SK-N-SH treated with all-trans-retinoic acid at 6 μM for 48 hours (cell line): ENCODE results near the gene TRAF7.
A peak's percentile ranks its signal among the peaks of the same experiment; 100 is the strongest.

Experiments
- ATAC-seq: fragments of 200-7000 bp; cut with Tn5 transposase; 3 replicates; pipeline ENCODE4 v1.9.1; 2020; ENCODE audit warnings: mild to moderate bottlenecking, moderate library complexity
- ARNTL ChIP-seq: fragments of 450-650 bp; formaldehyde crosslinking; IDR thresholded peaks from 2 replicates; pipeline ENCODE4 v1.5.0; 2020; ENCODE audit warnings: low read depth, mild to moderate bottlenecking, moderate library complexity, borderline replicate concordance
- BACH2 ChIP-seq: fragments of 250-450 bp; sonication (Bioruptor Pico); IDR thresholded peaks from 2 replicates; pipeline ENCODE4 v1.9.0; 2021; ENCODE audit warnings: mild to moderate bottlenecking, borderline replicate concordance
- GLIS3 ChIP-seq: fragments of 250-450 bp; sonication (Bioruptor Pico); IDR thresholded peaks from 2 replicates; pipeline ENCODE4 v1.5.0; 2020; ENCODE audit warnings: mild to moderate bottlenecking, moderate library complexity
- ISL1 ChIP-seq: fragments of 250-450 bp; sonication (Bioruptor Pico); IDR thresholded peaks from 2 replicates; pipeline ENCODE4 v2.1.2; 2022; ENCODE audit warnings: mild to moderate bottlenecking, moderate library complexity
- OSR1 ChIP-seq: fragments of 250-450 bp; sonication (Bioruptor Pico); IDR thresholded peaks from 2 replicates; pipeline ENCODE4 v1.8.0; 2022; ENCODE audit warnings: moderate library complexity, mild to moderate bottlenecking, inconsistent platforms
- PPARA ChIP-seq: fragments of 250-450 bp; sonication (Bioruptor Pico); IDR thresholded peaks from 2 replicates; pipeline ENCODE4 v1.5.0; 2020; ENCODE audit warnings: mild to moderate bottlenecking, borderline replicate concordance
- RARB ChIP-seq: fragments of 250-450 bp; sonication (Bioruptor Pico); IDR thresholded peaks from 2 replicates; pipeline ENCODE4 v1.8.0; 2021; ENCODE audit warnings: mild to moderate bottlenecking, moderate library complexity
- SNAI2 ChIP-seq: fragments of 250-450 bp; sonication (Bioruptor Pico); IDR thresholded peaks from 2 replicates; pipeline ENCODE4 v1.5.0; 2020; ENCODE audit warnings: mild to moderate bottlenecking, moderate library complexity
- TCF4 ChIP-seq: fragments of 250-450 bp; sonication (Bioruptor Pico); IDR thresholded peaks from 2 replicates; pipeline ENCODE4 v1.8.0; 2021; ENCODE audit warnings: mild to moderate bottlenecking, moderate library complexity, borderline replicate concordance
- TOX ChIP-seq: fragments of 250-450 bp; sonication (Bioruptor Pico); IDR thresholded peaks from 2 replicates; pipeline ENCODE4 v1.8.0; 2021; ENCODE audit warnings: mild to moderate bottlenecking, moderate library complexity, borderline replicate concordance
- ZC3H10 ChIP-seq: fragments of 250-450 bp; sonication (Bioruptor Pico); IDR thresholded peaks from 2 replicates; pipeline ENCODE4 v1.5.1; 2021; ENCODE audit warnings: mild to moderate bottlenecking, moderate library complexity
- ZFP3 ChIP-seq: fragments of 250-450 bp; sonication (Bioruptor Pico); IDR thresholded peaks from 2 replicates; pipeline ENCODE4 v1.5.0; 2020; ENCODE audit warnings: mild to moderate bottlenecking, moderate library complexity
- ZFP30 ChIP-seq: fragments of 450-650 bp; formaldehyde crosslinking; IDR thresholded peaks from 2 replicates; pipeline ENCODE4 v1.5.0; 2022; ENCODE audit warnings: mild to moderate bottlenecking, moderate library complexity
- ZNF565 ChIP-seq: fragments of 450-650 bp; formaldehyde crosslinking; conservative IDR thresholded peaks from 2 replicates; pipeline ENCODE4 v1.5.0; 2020; ENCODE audit warnings: low read depth, mild to moderate bottlenecking, moderate library complexity
- ZNF70 ChIP-seq: fragments of 450-650 bp; formaldehyde crosslinking; IDR thresholded peaks from 2 replicates; pipeline ENCODE4 v1.5.0; 2020; ENCODE audit warnings: mild to moderate bottlenecking, moderate library complexity
- ZNF8 ChIP-seq: fragments of 450-650 bp; formaldehyde crosslinking; IDR thresholded peaks from 2 replicates; pipeline ENCODE4 v1.5.0; 2020; ENCODE audit warnings: mild to moderate bottlenecking, moderate library complexity
- TF ChIP-seq, protein P1 (sequence below): fragments of 250-450 bp; sonication (Bioruptor Pico); IDR thresholded peaks from 2 replicates; pipeline ENCODE4 v1.8.0; 2021; ENCODE audit warnings: low read depth, mild to moderate bottlenecking, moderate library complexity, borderline replicate concordance
- TF ChIP-seq, protein P2 (sequence below): fragments of 250-450 bp; sonication (Bioruptor Pico); IDR thresholded peaks from 2 replicates; pipeline ENCODE4 v1.5.1; 2021; ENCODE audit warnings: mild to moderate bottlenecking, moderate library complexity
- TF ChIP-seq, protein P3 (sequence below): fragments of 250-450 bp; sonication (Bioruptor Pico); IDR thresholded peaks from 2 replicates; pipeline ENCODE4 v1.5.1; 2020; ENCODE audit warnings: low read depth, mild to moderate bottlenecking, moderate library complexity
- TF ChIP-seq, protein P4 (sequence below): fragments of 250-450 bp; sonication (Bioruptor Pico); IDR thresholded peaks from 2 replicates; pipeline ENCODE4 v1.5.0; 2020; ENCODE audit warnings: mild to moderate bottlenecking, moderate library complexity

Gene TRAF7

DNA sequence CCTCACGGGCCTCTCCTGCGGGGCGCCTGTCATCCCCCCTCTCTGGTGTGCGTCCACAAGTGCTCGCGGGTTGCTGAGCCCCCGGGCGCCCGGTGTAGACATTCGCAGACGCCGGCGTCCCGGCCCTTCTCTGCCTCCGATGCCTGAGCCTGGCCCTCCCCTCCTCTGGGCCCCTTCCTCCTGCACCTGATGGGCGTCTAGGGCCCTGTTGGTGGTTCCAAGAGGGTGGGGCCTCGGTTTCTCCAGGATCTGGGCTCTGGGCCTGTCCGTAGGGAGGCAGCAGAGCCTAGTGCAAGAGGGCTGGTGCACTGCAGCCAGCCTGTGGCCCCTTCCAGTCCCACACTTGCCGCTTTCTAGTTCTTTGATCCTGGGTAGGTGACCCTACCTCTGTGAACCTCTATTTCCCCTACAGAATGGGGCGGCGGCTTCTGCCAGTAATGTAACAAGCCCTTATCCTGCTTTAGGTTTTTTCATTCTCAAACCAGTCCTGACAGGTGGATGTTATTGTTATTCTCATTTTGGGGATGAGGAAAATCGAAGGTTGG, 68.4 kb downstream of the TRAF7 start:
- TF ChIP-seq ZFP30 (CRISPR knock-in tag) (no peak), GLIS3 (CRISPR knock-in tag) (no peak), ZNF8 (CRISPR knock-in tag) (no peak)
- TF ChIP-seq, protein P1, sequence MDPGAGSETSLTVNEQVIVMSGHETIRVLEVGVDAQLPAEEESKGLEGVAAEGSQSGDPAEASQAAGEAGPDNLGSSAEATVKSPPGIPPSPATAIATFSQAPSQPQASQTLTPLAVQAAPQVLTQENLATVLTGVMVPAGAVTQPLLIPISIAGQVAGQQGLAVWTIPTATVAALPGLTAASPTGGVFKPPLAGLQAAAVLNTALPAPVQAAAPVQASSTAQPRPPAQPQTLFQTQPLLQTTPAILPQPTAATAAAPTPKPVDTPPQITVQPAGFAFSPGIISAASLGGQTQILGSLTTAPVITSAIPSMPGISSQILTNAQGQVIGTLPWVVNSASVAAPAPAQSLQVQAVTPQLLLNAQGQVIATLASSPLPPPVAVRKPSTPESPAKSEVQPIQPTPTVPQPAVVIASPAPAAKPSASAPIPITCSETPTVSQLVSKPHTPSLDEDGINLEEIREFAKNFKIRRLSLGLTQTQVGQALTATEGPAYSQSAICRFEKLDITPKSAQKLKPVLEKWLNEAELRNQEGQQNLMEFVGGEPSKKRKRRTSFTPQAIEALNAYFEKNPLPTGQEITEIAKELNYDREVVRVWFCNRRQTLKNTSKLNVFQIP (CRISPR knock-in tag) = no peak
- TF ChIP-seq, protein P2, sequence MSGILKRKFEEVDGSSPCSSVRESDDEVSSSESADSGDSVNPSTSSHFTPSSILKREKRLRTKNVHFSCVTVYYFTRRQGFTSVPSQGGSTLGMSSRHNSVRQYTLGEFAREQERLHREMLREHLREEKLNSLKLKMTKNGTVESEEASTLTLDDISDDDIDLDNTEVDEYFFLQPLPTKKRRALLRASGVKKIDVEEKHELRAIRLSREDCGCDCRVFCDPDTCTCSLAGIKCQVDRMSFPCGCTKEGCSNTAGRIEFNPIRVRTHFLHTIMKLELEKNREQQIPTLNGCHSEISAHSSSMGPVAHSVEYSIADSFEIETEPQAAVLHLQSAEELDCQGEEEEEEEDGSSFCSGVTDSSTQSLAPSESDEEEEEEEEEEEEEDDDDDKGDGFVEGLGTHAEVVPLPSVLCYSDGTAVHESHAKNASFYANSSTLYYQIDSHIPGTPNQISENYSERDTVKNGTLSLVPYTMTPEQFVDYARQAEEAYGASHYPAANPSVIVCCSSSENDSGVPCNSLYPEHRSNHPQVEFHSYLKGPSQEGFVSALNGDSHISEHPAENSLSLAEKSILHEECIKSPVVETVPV (CRISPR knock-in tag) = no peak
- TF ChIP-seq, protein P3, sequence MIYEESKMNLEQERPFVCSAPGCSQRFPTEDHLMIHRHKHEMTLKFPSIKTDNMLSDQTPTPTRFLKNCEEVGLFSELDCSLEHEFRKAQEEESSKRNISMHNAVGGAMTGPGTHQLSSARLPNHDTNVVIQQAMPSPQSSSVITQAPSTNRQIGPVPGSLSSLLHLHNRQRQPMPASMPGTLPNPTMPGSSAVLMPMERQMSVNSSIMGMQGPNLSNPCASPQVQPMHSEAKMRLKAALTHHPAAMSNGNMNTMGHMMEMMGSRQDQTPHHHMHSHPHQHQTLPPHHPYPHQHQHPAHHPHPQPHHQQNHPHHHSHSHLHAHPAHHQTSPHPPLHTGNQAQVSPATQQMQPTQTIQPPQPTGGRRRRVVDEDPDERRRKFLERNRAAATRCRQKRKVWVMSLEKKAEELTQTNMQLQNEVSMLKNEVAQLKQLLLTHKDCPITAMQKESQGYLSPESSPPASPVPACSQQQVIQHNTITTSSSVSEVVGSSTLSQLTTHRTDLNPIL (CRISPR knock-in tag) = no peak
- peak; percentile 70 for ATAC-seq

DNA sequence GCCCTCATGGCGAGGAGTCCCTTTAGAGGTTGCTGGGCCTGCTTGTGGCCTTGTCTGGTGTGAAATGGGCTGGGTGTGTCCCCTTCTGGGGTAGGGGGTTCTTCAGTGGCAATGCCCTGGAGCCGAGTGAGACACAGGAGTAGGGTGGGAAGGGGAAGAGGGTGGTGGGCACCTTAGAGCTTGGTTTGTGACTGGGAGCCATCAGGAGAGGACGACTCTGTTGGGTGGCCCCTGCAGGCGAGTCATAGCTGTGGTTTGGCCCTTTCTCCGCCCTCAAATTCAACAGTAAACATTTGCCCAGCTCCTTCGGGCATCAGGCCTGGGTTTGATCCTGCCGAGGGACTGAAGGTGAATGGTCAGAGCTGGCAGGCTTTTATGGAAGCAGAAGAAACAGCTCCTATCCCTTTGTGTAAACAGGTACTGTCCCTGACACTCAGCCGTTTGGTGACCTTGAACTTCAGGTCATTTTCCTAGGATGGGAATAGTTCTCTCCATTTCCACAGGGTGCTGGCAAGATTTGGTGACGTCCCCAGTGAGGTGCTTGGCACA, 70.7 kb downstream of the TRAF7 start:
- no peak for ATAC-seq
- TF ChIP-seq ZNF565 (CRISPR knock-in tag) (no peak), ISL1 (no peak), OSR1 (CRISPR knock-in tag) (no peak), ZFP3 (no peak), RARB (CRISPR knock-in tag) (no peak), ZNF8 (CRISPR knock-in tag) (no peak), TCF4 (CRISPR knock-in tag) (no peak), SNAI2 (CRISPR knock-in tag) (no peak), TOX (CRISPR knock-in tag) (no peak), GLIS3 (CRISPR knock-in tag) (no peak), ARNTL (no peak), ZNF70 (CRISPR knock-in tag) (no peak)
- TF ChIP-seq, protein P4, sequence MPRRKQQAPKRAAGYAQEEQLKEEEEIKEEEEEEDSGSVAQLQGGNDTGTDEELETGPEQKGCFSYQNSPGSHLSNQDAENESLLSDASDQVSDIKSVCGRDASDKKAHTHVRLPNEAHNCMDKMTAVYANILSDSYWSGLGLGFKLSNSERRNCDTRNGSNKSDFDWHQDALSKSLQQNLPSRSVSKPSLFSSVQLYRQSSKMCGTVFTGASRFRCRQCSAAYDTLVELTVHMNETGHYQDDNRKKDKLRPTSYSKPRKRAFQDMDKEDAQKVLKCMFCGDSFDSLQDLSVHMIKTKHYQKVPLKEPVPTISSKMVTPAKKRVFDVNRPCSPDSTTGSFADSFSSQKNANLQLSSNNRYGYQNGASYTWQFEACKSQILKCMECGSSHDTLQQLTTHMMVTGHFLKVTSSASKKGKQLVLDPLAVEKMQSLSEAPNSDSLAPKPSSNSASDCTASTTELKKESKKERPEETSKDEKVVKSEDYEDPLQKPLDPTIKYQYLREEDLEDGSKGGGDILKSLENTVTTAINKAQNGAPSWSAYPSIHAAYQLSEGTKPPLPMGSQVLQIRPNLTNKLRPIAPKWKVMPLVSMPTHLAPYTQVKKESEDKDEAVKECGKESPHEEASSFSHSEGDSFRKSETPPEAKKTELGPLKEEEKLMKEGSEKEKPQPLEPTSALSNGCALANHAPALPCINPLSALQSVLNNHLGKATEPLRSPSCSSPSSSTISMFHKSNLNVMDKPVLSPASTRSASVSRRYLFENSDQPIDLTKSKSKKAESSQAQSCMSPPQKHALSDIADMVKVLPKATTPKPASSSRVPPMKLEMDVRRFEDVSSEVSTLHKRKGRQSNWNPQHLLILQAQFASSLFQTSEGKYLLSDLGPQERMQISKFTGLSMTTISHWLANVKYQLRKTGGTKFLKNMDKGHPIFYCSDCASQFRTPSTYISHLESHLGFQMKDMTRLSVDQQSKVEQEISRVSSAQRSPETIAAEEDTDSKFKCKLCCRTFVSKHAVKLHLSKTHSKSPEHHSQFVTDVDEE (CRISPR knock-in tag) = no peak
- TF ChIP-seq, protein P1 (CRISPR knock-in tag) = no peak
- TF ChIP-seq, all 23 proteins: peak for 0

DNA sequence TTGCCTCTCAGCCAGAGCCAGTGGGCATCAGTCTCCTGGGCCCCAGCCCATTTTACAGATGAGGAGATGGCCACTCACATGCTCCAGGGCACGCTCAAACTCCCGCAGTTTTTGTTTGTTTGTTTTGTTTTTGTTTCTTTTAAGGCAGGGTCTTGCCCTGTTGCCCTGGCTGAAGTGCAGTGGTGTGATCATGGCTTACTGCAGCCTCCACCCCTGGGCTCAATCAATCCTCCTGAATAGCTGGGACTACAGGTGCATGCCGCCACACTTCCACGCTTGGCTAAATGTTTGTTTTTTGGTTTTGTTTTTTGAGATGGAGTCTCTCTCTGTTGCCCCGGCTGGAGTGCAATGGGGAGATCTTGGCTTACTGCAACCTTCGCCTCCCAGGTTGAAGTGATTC, 71.3 kb downstream of the TRAF7 start:
- ATAC-seq = no peak
- TF ChIP-seq, protein P3 (CRISPR knock-in tag) = no peak
- TF ChIP-seq, protein P1 (CRISPR knock-in tag) = no peak
- no peak for TF ChIP-seq ZC3H10
- no peak for TF ChIP-seq ZNF70 (CRISPR knock-in tag)
- no peak for TF ChIP-seq GLIS3 (CRISPR knock-in tag)
- TF ChIP-seq BACH2 (CRISPR knock-in tag) = no peak
- TF ChIP-seq ISL1 = no peak
- no peak for TF ChIP-seq PPARA
- TF ChIP-seq OSR1 (CRISPR knock-in tag) = no peak
- TF ChIP-seq, all 23 proteins: peak for 0
